ENCODE data around the gene LMTK3. TPM values are rescaled to one million over a fixed set of nuclear protein-coding genes. Genes with fewer than 3 reads are reported as not detected.

LMTK3 gene
- polyA plus RNA-seq, 1 of the 3 experiments (the other 2 are of a cell fraction): 3.2 TPM

- Histone ChIP-seq H3K4me3 (ENCODE audit: low read depth in 2 of 2, low read length in 1 of 2) (no peak overlapping the region), H3K79me2 (ENCODE audit: insufficient read depth) (no peaks in the 10 kb centered on the region), H3K9me2 (no peaks in the 10 kb centered on the region), H2AFZ (ENCODE audit: low read depth) (no peak overlapping the region), H3K27me3 (ENCODE audit: insufficient read depth) (no peaks in the 10 kb centered on the region), H4K20me1 (ENCODE audit: insufficient read depth) (no peaks in the 10 kb centered on the region), H3K27ac (ENCODE audit: low read depth in 2 of 2, low read length in 1 of 2) (no peak overlapping the region), H3K9me3 (no peaks in the 10 kb centered on the region), H3F3A (replicated peaks; ENCODE audit: insufficient read depth) (peaks cover 4% of the 10 kb centered on the region), H3K4me1 (ENCODE audit: control insufficient read depth in 1 of 2, insufficient read depth in 2 of 2, low read depth in 1 of 2, low read length in 1 of 2) (peaks cover 0 to 10% of the 10 kb centered on the region in 2 experiments; a peak in 1 of 4 replicates), H3K4me2 (no peak overlapping the region), H3K36me3 (replicated peaks in 1 of 2; ENCODE audit: control insufficient read depth in 1 of 2, insufficient read depth in 2 of 2, low read length in 1 of 2) (no peaks in the 10 kb centered on the region), H3K9ac (no peak overlapping the region)
- DNase-seq: peak; percentile 70
- TF ChIP-seq EP300 (IDR thresholded peaks at IDR 0.05; ENCODE audit: borderline replicate concordance in 1 of 2, low read depth in 1 of 2, low read length in 1 of 2): no peak
- peak; percentile 85 for TF ChIP-seq RAD21 (IDR thresholded peaks at IDR 0.05; ENCODE audit: low read length)
- TF ChIP-seq FOXM1 (IDR thresholded peaks at IDR 0.05; ENCODE audit: low read depth): no peak
- TF ChIP-seq IRF3 (IDR thresholded peaks at IDR 0.05; ENCODE audit: low read depth, low read length): no peak
- peak; percentile 75 for TF ChIP-seq CTCF (IDR thresholded peaks at IDR 0.05)
- TF ChIP-seq EZH2phosphoT487 (IDR thresholded peaks at IDR 0.05; ENCODE audit: borderline replicate concordance, low read depth): no peak
- TF ChIP-seq REST (IDR thresholded peaks at IDR 0.05; ENCODE audit: low read depth, low read length): no peak
- no peak for TF ChIP-seq PBX3 (IDR thresholded peaks at IDR 0.05)
- no peak for TF ChIP-seq MXI1 (IDR thresholded peaks at IDR 0.05; ENCODE audit: low read depth, low read length)
- TF ChIP-seq GABPA (IDR thresholded peaks at IDR 0.05; ENCODE audit: low read depth): no peak
- peak; percentile 78 for TF ChIP-seq SMC3 (IDR thresholded peaks at IDR 0.05; ENCODE audit: low read depth, low read length)
- ChIA-PET POLR2A (no interaction called here), CTCF (interaction anchor here (0.6 to 8.8 kb wide), 11 partner anchors 10 to 337 kb away, joined by 3 to 142 read pairs (median 3); no protein-coding TSS in a partner anchor)
- 93% methylated on average over 5 of the region's 5 CpGs for WGBS (ENCODE audit: low lambda C conversion rate)
These were observed 5.4 kb downstream of the LMTK3 start for GRCh38 chr19:48506138-48506733.

Data from SK-N-SH (cell line).